Right lobe of liver (tissue), 6 donors: ENCODE measurements around the gene CLIC1. TPM values are rescaled to one million over a fixed set of nuclear protein-coding genes. Genes with fewer than 3 reads are reported as not detected.

ENCODE experiments used
- ATAC-seq, 4 donors: fragments of 200-7000 bp; cut with Tn5 transposase; one replicate each; pipeline ENCODE4 v1.9.1; 2020; ENCODE audit warnings: mild to moderate bottlenecking in 4 of 4, moderate library complexity in 4 of 4
- DNase-seq, 3 donors: peaks; one replicate each; pipeline ENCODE4 v3.0.0-alpha.2; 2020
- H3K27ac ChIP-seq, 3 donors: fragments of 200-600 bp; one replicate each; pipeline ENCODE4 v1.8.0; 2022
- H3K27me3 ChIP-seq, 2 donors: fragments of 200-600 bp; one replicate each; pipeline ENCODE4 v1.8.0; 2022
- H3K36me3 ChIP-seq, 4 donors: fragments of 200-600 bp; sonication (generic) in 1 of 4; one replicate each; pipeline versions ENCODE4 v1.5.1 to v1.8.0; 2017 to 2022; ENCODE audit warnings: control low read depth in 1 of 4
- H3K4me1 ChIP-seq, 4 donors: fragments of 200-600 bp; sonication (generic) in 1 of 4; one replicate each; pipeline versions ENCODE4 v1.5.1 to v1.8.0; 2017 to 2022; ENCODE audit warnings: control low read depth in 1 of 4
- H3K4me3 ChIP-seq, 3 donors: fragments of 200-600 bp; one replicate each; pipeline ENCODE4 v1.8.0; 2022
- H3K9me3 ChIP-seq, 4 donors: fragments of 200-600 bp; sonication (generic) in 1 of 4; one replicate each; pipeline versions ENCODE4 v1.5.1 to v1.8.0; 2017 to 2022; ENCODE audit warnings: control low read depth in 1 of 4
- POLR2A ChIP-seq: fragments of 450-650 bp; IDR thresholded peaks from one replicate; pipeline ENCODE4 v1.6.1; 2017; ENCODE audit warnings: antibody characterized with exemption, mild to moderate bottlenecking
- WGBS: methylation state at CpG from one replicate; pipeline ENCODE4 v1.1.6; 2018; ENCODE audit warnings: low coverage, low lambda C conversion rate; ENCODE audit not compliant: insufficient coverage; ENCODE audit errors: missing lambda C conversion rate; 5-methylcytosine and 5-hydroxymethylcytosine counted together
- intact Hi-C, 2 donors: fragments of 100-400 bp; cut with DNase I; formaldehyde crosslinking; loops; one replicate each; pipeline versions ENCODE4 v1.11.2 to v1.14.1; 2022
- total RNA-seq, 6 experiments: library from RNA; depleted of rRNA in 2 of 6; stranded (reverse); fragments of >200 nt in 2 of 6; fragmentation: NEBNext Ultra II Directional in 3 of 6; extraction: Animal tissue kit (Norgen Biotek cat#: 25700) in 3 of 6; gene quantifications; one replicate each; pipeline versions ENCODE4 v1.1.0 to v1.2.4, GENCODE V29; 2016 to 2023
- TF ChIP-seq, protein P1 (sequence below), 4 donors: fragments of 200-600 bp in 3 of 4; fragments of 450-650 bp in 1 of 4; IDR thresholded peaks; one replicate each; pipeline versions ENCODE4 v1.5.1 to v1.8.0; 2016 to 2022; ENCODE audit warnings: antibody characterized with exemption in 4 of 4, mild to moderate bottlenecking in 2 of 4
- donor health status: DM: no; HTN: yes; CAD: no.
- donor health status: DM: no; HTN: no; CAD: no.
- donor health status: DM: no; HTN: no; CAD: no.
- donor health status: DM: no; HTN: yes; CAD: no.
- donor health status: DM: no; HTN: yes; CAD: no.

Gene CLIC1
- total RNA-seq, 6 experiments from 2014 or later, result 36.7 to 123 (median 62.0) TPM

GRCh38 chr6:31744422-31744821 lies 8.1 kb upstream of the CLIC1 start:
- peaks cover 0 to 8% (median 0%) of the 10 kb centered on the region in 4 donors for H3K4me1 ChIP-seq
- TF ChIP-seq POLR2A, result no peak
- TF ChIP-seq, protein P1, sequence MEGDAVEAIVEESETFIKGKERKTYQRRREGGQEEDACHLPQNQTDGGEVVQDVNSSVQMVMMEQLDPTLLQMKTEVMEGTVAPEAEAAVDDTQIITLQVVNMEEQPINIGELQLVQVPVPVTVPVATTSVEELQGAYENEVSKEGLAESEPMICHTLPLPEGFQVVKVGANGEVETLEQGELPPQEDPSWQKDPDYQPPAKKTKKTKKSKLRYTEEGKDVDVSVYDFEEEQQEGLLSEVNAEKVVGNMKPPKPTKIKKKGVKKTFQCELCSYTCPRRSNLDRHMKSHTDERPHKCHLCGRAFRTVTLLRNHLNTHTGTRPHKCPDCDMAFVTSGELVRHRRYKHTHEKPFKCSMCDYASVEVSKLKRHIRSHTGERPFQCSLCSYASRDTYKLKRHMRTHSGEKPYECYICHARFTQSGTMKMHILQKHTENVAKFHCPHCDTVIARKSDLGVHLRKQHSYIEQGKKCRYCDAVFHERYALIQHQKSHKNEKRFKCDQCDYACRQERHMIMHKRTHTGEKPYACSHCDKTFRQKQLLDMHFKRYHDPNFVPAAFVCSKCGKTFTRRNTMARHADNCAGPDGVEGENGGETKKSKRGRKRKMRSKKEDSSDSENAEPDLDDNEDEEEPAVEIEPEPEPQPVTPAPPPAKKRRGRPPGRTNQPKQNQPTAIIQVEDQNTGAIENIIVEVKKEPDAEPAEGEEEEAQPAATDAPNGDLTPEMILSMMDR (IDR thresholded peaks at IDR 0.05), result no peak
- DNase-seq, result no peak
- ATAC-seq, result no peak
- H3K27me3 ChIP-seq, result no peaks in the 10 kb centered on the region
- WGBS, result 87% methylated on average over 1 of the region's 1 CpG
- H3K36me3 ChIP-seq, result no peaks in the 10 kb centered on the region
- no peaks in the 10 kb centered on the region for H3K9me3 ChIP-seq
- no peak overlapping the region for H3K4me3 ChIP-seq
- no peak overlapping the region for H3K27ac ChIP-seq
- intact Hi-C loops, result no loop called here

DNA sequence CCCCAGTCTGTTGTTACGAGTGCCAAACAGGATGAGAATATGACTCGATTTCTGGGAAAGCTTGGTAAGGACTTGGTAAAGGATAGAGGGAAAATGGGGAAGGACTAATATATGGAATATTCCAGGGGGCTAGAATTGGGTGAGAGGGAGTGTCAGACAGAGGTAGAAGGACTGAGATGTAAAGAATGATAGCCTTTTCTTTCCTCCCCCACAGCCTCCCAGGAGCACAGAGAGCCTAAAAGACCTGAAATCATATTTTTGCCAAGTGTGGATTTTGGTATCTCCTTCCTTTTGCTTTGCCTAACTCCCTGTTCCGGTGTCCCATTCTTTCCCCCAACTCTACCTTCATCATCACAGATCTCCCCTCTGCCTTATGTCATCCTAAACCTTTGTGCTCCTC lies 6.6 kb upstream of the CLIC1 start:
- H3K9me3 ChIP-seq, result no peaks in the 10 kb centered on the region
- H3K4me1 ChIP-seq, result peaks cover 0 to 21% (median 0%) of the 10 kb centered on the region in 4 donors
- TF ChIP-seq, protein P1 (IDR thresholded peaks at IDR 0.05), result no peak
- no peak for TF ChIP-seq POLR2A
- 92% methylated on average over 3 of the region's 3 CpGs for WGBS
- H3K36me3 ChIP-seq, result no peaks in the 10 kb centered on the region
- no peak overlapping the region for H3K27ac ChIP-seq
- H3K4me3 ChIP-seq, result no peak overlapping the region
- DNase-seq (no peak), ATAC-seq (no peak)
- H3K27me3 ChIP-seq, result no peaks in the 10 kb centered on the region
- intact Hi-C loops, result no loop called here

- ATAC-seq, result no peak
- intact Hi-C loops, result no loop called here
- 74% methylated on average over 2 of the region's 2 CpGs for WGBS
- Histone ChIP-seq H3K9me3 (no peaks in the 10 kb centered on the region), H3K4me3 (no peak overlapping the region), H3K27me3 (no peaks in the 10 kb centered on the region), H3K27ac (no peak overlapping the region), H3K36me3 (no peaks in the 10 kb centered on the region), H3K4me1 (peaks cover 0 to 32% (median 4%) of the 10 kb centered on the region in 4 donors)
- no peak for DNase-seq
- TF ChIP-seq POLR2A, result no peak
- TF ChIP-seq, protein P1 (IDR thresholded peaks at IDR 0.05), result no peak
Observed at GRCh38 chr6:31741815-31742214, 5.5 kb upstream of the CLIC1 start.

DNA sequence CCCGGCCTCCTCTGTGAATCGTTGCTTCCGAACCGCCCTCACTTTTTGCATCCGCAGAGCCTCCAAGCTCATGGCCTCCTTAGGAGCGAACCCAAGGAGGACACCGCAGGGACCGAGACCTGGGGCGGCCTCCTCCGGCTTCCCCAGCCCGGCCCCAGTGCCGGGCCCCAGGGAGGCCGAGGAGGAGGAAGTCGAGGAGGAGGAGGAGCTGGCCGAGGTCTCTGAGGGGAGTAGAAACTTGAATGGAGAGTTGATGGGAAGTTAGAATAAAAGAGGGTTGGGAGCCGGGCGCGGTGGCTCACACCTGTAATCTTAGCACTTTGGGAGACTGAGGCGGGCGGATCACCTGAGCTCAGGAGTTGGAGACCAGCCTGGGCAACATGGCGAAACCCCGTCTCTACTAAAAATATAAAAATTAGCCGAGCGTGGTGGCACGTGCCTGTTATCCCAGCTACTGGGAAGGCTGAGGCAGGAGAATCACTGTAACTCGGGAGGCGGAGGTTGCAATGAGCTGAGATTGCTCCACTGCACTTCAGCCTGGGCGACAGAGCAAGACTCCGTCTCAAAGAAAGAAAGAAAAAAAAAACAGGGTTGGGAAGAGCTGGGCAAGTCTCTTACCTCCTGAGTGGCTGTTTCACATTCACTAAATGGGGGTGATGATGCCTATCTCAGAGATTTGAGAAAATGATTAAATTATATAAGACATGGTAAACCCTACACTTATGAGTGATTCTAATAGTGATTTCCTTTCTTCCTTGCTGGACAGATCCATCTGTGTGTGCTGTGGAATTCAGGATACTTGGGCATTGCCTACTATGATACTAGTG lies 4.3 kb upstream of the CLIC1 start:
- ATAC-seq, result no peak

More for the DNA sequence above, 4.3 kb upstream of the CLIC1 start:
- DNase-seq, result peak in 2 of 3 donors; percentile 43 to 63
- WGBS, result 23% methylated on average over 24 of the region's 29 CpGs
- no peak for TF ChIP-seq POLR2A
- TF ChIP-seq, protein P1 (IDR thresholded peaks at IDR 0.05), result no peak
- Histone ChIP-seq H3K27ac (peak overlapping the region; percentile 16 to 76 (median 50)), H3K27me3 (no peaks in the 10 kb centered on the region), H3K9me3 (no peaks in the 10 kb centered on the region), H3K4me3 (peak overlapping the region; percentile 65 to 79 (median 76)), H3K36me3 (no peaks in the 10 kb centered on the region), H3K4me1 (peaks cover 0 to 37% (median 5%) of the 10 kb centered on the region in 4 donors)
- intact Hi-C loops, result no loop called here
